LNCaP clone FGC (cell line): ENCODE results near the gene MBL2.

Experiments used
- DNase-seq: peaks from one replicate; pipeline ENCODE4 v3.0.0-alpha.2; 2011; ENCODE audit warnings: low read depth
- H3K4me3 ChIP-seq: 2 replicates; pipeline ENCODE4 v1.5.1; 2011; ENCODE audit warnings: mild to moderate bottlenecking, low read depth, low read length, control low read depth
- TF ChIP-seq, protein P1 (sequence below): IDR thresholded peaks from 2 replicates; pipeline ENCODE4 v1.5.1; 2012; ENCODE audit warnings: mild to moderate bottlenecking; ENCODE audit not compliant: control insufficient read depth, insufficient read depth; ENCODE audit errors: extremely low read depth

Gene MBL2

DNA sequence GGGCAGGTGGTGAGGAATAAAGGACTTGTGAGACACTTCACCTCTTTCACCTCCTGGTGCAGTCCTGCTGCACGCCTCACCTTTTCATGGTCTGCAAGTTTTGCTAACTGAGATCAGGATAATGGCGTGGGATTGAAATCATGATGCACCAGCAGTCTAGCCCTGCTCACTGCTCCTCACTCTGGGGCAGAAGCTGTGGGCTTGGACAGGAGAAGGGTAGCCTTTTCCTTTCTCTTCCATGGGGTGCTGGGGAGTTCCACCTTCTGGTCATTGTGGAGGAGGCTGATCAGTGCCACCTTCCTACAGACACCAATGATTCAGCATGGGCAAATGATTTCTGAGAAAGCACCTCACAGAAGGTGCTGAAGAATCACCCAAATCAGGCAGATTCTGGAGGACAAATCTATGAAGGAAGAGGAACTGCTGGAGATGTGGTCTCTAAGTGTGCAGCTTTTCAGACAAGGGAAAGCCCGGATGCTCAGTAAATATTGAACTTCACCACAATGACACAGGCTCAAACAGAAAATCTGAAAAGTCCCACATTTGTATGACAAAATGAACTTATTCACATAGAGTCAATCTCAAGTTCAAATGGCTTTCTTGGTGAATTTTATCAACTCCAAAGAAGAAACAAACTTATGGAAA, 19.7 kb downstream of the MBL2 start:
- DNase-seq: no peak
- no peak overlapping the region for H3K4me3 ChIP-seq

GRCh38 chr10:52752261-52752660, 20.3 kb downstream of the MBL2 start:
- no peak overlapping the region for H3K4me3 ChIP-seq

More for the DNA sequence above, 19.7 kb downstream of the MBL2 start:
- TF ChIP-seq, protein P1, sequence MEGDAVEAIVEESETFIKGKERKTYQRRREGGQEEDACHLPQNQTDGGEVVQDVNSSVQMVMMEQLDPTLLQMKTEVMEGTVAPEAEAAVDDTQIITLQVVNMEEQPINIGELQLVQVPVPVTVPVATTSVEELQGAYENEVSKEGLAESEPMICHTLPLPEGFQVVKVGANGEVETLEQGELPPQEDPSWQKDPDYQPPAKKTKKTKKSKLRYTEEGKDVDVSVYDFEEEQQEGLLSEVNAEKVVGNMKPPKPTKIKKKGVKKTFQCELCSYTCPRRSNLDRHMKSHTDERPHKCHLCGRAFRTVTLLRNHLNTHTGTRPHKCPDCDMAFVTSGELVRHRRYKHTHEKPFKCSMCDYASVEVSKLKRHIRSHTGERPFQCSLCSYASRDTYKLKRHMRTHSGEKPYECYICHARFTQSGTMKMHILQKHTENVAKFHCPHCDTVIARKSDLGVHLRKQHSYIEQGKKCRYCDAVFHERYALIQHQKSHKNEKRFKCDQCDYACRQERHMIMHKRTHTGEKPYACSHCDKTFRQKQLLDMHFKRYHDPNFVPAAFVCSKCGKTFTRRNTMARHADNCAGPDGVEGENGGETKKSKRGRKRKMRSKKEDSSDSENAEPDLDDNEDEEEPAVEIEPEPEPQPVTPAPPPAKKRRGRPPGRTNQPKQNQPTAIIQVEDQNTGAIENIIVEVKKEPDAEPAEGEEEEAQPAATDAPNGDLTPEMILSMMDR: no peak

GRCh38 chr10:52751337-52751736, 21.2 kb downstream of the MBL2 start:
- TF ChIP-seq, protein P1: no peak
- H3K4me3 ChIP-seq: no peak overlapping the region
- no peak for DNase-seq

More at GRCh38 chr10:52752261-52752660, 20.3 kb downstream of the MBL2 start:
- TF ChIP-seq, protein P1: no peak
- no peak for DNase-seq

DNA sequence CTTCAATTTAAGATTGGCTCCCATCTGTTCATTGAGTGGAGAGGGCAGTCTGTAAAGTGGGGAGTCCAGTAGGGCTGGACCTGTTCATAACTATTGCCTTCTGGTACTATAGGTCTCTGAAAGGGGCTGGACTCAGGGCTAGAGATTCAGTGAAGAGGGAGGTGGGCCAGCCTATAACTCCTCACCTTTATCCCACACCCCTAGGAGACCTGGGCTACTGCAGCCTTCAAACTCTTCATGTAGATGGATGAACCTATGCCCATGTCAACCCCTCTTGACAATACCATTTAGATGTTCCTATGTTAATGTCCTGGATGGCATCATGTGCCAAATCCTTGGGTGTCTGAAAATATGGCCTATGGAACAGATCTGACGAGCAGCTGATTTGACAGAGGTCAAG, 22.0 kb downstream of the MBL2 start:
- no peak overlapping the region for H3K4me3 ChIP-seq
- no peak for DNase-seq
- TF ChIP-seq, protein P1: no peak

DNA sequence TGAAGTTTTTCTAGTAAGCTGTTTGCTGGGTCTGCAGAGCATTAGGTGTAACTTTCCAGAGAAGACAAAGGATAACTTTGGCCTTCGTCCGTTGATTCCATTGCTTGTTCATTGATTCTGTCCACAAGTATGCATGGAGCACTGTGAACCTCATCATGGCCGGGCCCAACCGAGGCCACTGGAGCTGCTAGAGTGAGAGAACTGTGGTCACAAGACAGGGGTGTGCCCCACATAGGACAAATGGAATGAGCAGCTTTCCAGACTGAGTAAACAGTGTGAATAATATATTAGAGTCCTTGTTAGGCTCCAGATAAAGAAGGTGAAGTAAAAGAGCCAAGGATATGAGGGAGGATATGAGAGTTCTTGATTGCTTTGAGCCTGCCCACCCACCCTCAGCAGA, 24.9 kb downstream of the MBL2 start:
- no peak overlapping the region for H3K4me3 ChIP-seq
- TF ChIP-seq, protein P1: no peak
- DNase-seq: no peak

- DNase-seq: no peak
- H3K4me3 ChIP-seq: no peak overlapping the region
- TF ChIP-seq, protein P1: peak; percentile 24; the same call in 1 of the 2 replicates
Measured at GRCh38 chr10:52746169-52746568, 26.4 kb downstream of the MBL2 start.
